NCI-H774 (cell line): ENCODE data around the gene NDUFA7.
"Not testable (repeated sequence)": the region's sequence is repeated elsewhere in the genome, so short reads cannot be mapped to it uniquely, and the experiment has no call there.

Source experiments
- DNase-seq: peaks from one replicate; lab custom pipeline; 2025; lab: John Stamatoyannopoulos, UW

The NDUFA7 gene

DNA sequence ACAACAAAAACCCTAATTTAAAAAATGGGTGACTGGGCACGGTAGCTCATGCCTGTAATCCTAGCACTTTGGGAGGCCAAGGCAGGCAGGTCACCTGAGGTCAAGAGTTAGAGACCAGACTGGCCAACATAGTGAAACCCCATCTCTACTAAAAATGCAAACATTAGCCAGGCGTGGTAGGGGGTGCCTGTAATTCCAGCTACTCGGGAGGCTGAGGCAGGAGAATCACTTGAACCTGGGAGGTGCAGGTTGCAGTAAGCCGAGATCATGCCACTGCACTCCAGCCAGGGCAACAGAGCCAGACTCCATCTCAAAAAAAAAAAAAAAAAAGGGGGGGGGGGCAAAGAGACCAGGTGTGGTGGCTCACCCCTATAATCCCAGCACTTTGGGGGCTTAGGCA, 56.9 kb downstream of the NDUFA7 start:
- DNase-seq: not testable (repeated sequence)

DNA sequence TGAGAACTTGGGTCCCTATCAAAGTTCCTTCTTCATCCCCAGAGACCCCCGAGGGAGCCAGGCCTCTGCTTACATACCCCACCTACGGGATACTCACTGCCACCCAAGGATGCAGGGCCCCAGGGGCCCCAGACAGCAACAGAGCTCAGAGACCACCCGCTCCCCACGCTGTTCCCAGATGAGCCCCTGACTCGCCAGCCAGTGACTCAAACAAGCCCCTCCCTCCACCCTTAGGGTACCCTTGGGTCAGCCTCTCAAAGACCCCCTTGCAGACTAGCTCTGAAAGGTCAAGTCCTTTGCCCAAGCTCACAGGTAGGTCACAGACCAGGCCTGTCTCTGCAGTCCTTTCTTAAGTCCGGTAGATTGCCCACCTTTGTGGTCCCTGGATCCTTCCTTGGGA, 58.7 kb downstream of the NDUFA7 start:
- no peak for DNase-seq

DNA sequence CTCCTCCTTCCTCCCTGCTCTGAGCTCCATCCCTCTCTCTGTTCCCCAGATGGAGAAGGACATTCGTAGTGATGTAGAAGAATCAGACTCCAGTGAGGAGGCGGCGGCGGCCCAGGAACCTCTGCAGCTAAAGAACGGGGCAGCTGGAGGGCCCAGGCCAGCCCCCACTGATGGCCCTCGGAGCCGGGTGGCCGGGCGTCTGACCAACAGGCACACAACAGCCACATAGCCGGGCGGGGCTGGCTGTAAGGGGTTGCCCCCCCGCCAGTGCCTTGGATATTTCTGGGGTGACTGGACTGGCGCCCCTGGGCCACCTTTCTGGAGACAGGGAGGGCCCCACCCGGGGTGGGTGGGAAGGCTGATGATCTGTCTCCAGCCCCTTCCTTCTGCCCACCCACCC, 59.3 kb downstream of the NDUFA7 start:
- DNase-seq: no peak

DNA sequence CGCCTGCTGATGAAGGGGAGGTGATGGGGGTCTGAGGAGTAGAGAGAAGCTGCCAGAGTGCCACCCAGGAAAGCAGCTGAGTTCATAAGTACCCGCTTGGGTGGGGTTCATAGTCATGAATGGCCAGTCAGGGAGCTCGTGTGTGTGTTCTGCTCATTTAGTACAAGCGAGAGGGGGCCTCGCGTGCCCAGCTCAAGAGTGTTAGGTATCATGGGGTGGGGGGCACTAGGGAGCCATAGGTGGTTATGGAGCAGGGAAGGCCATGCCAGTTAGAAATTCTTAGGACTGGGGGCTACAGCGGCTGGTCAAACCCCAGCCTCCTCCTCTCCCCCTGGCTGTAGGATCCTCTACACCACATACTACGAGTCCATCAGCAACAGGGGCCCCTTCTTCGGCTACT, 59.8 kb downstream of the NDUFA7 start:
- no peak for DNase-seq
